Endothelial cell of umbilical vein (primary cell): ENCODE results near the gene ARHGAP45.

Experiments used
- EZH2 ChIP-seq: IDR thresholded peaks from 2 replicates; pipeline ENCODE4 v1.6.1; 2012; ENCODE audit warnings: borderline replicate concordance, low read depth, mild to moderate bottlenecking, moderate library complexity, low read length, inconsistent platforms; ENCODE audit not compliant: severe bottlenecking
- POLR2A ChIP-seq: IDR thresholded peaks from 2 replicates; pipeline ENCODE4 v1.6.1; 2012; ENCODE audit warnings: low read depth, mild to moderate bottlenecking, control low read depth, low read length
- POLR2AphosphoS5 ChIP-seq: IDR thresholded peaks from 2 replicates; pipeline ENCODE4 v1.6.1; 2012; ENCODE audit warnings: low read depth, mild to moderate bottlenecking, control low read depth, low read length, moderate library complexity; ENCODE audit not compliant: insufficient read depth
- TF ChIP-seq, protein P1 (sequence below), 2 donors: IDR thresholded peaks; 1 replicate in 1 of 2; 2 replicates in 1 of 2; pipeline ENCODE4 v1.5.1; 2011; ENCODE audit warnings: low read length in 2 of 2, mild to moderate bottlenecking in 2 of 2, moderate library complexity in 2 of 2, control low read depth in 1 of 2, inconsistent platforms in 1 of 2, low read depth in 1 of 2; ENCODE audit not compliant: insufficient read depth in 1 of 2; ENCODE audit errors: extremely low read depth in 1 of 2

- TF ChIP-seq EZH2 (no peak), POLR2A (no peak), POLR2AphosphoS5 (no peak)
- TF ChIP-seq, protein P1, sequence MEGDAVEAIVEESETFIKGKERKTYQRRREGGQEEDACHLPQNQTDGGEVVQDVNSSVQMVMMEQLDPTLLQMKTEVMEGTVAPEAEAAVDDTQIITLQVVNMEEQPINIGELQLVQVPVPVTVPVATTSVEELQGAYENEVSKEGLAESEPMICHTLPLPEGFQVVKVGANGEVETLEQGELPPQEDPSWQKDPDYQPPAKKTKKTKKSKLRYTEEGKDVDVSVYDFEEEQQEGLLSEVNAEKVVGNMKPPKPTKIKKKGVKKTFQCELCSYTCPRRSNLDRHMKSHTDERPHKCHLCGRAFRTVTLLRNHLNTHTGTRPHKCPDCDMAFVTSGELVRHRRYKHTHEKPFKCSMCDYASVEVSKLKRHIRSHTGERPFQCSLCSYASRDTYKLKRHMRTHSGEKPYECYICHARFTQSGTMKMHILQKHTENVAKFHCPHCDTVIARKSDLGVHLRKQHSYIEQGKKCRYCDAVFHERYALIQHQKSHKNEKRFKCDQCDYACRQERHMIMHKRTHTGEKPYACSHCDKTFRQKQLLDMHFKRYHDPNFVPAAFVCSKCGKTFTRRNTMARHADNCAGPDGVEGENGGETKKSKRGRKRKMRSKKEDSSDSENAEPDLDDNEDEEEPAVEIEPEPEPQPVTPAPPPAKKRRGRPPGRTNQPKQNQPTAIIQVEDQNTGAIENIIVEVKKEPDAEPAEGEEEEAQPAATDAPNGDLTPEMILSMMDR (IDR thresholded peaks at IDR 0.05; ENCODE audit: extremely low read depth in 1 of 2, insufficient read depth in 1 of 2, low read depth in 1 of 2, low read length in 2 of 2) = no peak
These were observed 20.9 kb downstream of the ARHGAP45 start for GRCh38 chr19:1087813-1088415.
